Duodenal mucosa (tissue), 2 donors: ENCODE data around the gene ABCD1.
"Not testable (repeated sequence)": the region's sequence is repeated elsewhere in the genome, so short reads cannot be mapped to it uniquely, and the experiment has no call there.

Experiments
- H3K27ac ChIP-seq: one replicate; pipeline ENCODE4 v1.7.0; 2013; ENCODE audit warnings: low read depth, low read length
- H3K27me3 ChIP-seq, 2 donors: one replicate each; pipeline ENCODE4 v1.7.0; 2013; ENCODE audit warnings: low read length in 2 of 2, control low read depth in 1 of 2; ENCODE audit not compliant: insufficient read depth in 2 of 2, control insufficient read depth in 1 of 2
- H3K36me3 ChIP-seq, 2 donors: one replicate each; pipeline ENCODE4 v1.7.0; 2013; ENCODE audit warnings: low read length in 2 of 2, control low read depth in 1 of 2; ENCODE audit not compliant: insufficient read depth in 2 of 2, control insufficient read depth in 1 of 2
- H3K4me1 ChIP-seq, 2 donors: one replicate each; pipeline ENCODE4 v1.7.0; 2013; ENCODE audit warnings: low read length in 2 of 2, control low read depth in 1 of 2; ENCODE audit not compliant: insufficient read depth in 2 of 2, control insufficient read depth in 1 of 2
- H3K4me3 ChIP-seq, 2 donors: one replicate each; pipeline ENCODE4 v1.7.0; 2013; ENCODE audit warnings: low read length in 2 of 2, low read depth in 1 of 2
- H3K9ac ChIP-seq, 2 donors: one replicate each; pipeline ENCODE4 v1.7.0; 2013; ENCODE audit warnings: low read length in 2 of 2, low read depth in 1 of 2
- H3K9me3 ChIP-seq, 2 donors: one replicate each; pipeline ENCODE4 v1.7.0; 2013; ENCODE audit warnings: low read length in 2 of 2, control low read depth in 1 of 2; ENCODE audit not compliant: control insufficient read depth in 1 of 2

ABCD1 gene

GRCh38 chrX:153688506-153688905, 36.1 kb upstream of the ABCD1 start:
- Histone ChIP-seq H3K4me1 (peaks cover 0 to 4% of the 10 kb centered on the region in 2 donors), H3K36me3 (no peaks in the 10 kb centered on the region), H3K27me3 (no peaks in the 10 kb centered on the region), H3K4me3 (peak overlapping the region in 1 of 2 donors; percentile 16), H3K9me3 (no peaks in the 10 kb centered on the region), H3K27ac (no peak overlapping the region), H3K9ac (no peak overlapping the region)

GRCh38 chrX:153688911-153689590, 35.6 kb upstream of the ABCD1 start:
- Histone ChIP-seq H3K4me1 (peaks cover 0 to 4% of the 10 kb centered on the region in 2 donors), H3K36me3 (no peaks in the 10 kb centered on the region), H3K27me3 (no peaks in the 10 kb centered on the region), H3K9me3 (no peaks in the 10 kb centered on the region), H3K27ac (no peak overlapping the region), H3K9ac (no peak overlapping the region), H3K4me3 (no peak overlapping the region)

- H3K9ac ChIP-seq: no peak overlapping the region
Measured at GRCh38 chrX:153689654-153690465, 34.8 kb upstream of the ABCD1 start.

GRCh38 chrX:153690466-153690865, 34.2 kb upstream of the ABCD1 start:
- Histone ChIP-seq H3K9ac (no peak overlapping the region), H3K9me3 (no peaks in the 10 kb centered on the region), H3K4me3 (no peak overlapping the region), H3K27me3 (no peaks in the 10 kb centered on the region), H3K27ac (no peak overlapping the region), H3K4me1 (peaks cover 0 to 4% of the 10 kb centered on the region in 2 donors), H3K36me3 (no peaks in the 10 kb centered on the region)

More at GRCh38 chrX:153689654-153690465, 34.8 kb upstream of the ABCD1 start:
- Histone ChIP-seq H3K4me3 (peak overlapping the region in 1 of 2 donors; percentile 36), H3K9me3 (no peaks in the 10 kb centered on the region), H3K27me3 (no peaks in the 10 kb centered on the region), H3K36me3 (no peaks in the 10 kb centered on the region), H3K27ac (peak overlapping the region; percentile 10), H3K4me1 (peaks cover 0 to 4% of the 10 kb centered on the region in 2 donors)

GRCh38 chrX:153691032-153691827, 33.4 kb upstream of the ABCD1 start:
- not testable (repeated sequence) for H3K4me3 ChIP-seq, H3K36me3 ChIP-seq, H3K27ac ChIP-seq, H3K4me1 ChIP-seq, H3K9me3 ChIP-seq, H3K27me3 ChIP-seq, H3K9ac ChIP-seq

- peaks cover 0 to 4% of the 10 kb centered on the region in 2 donors for H3K4me1 ChIP-seq
- no peaks in the 10 kb centered on the region for H3K9me3 ChIP-seq
- H3K36me3 ChIP-seq: peaks cover 0 to 3% of the 10 kb centered on the region in 2 donors
- no peak overlapping the region for H3K9ac ChIP-seq
- no peak overlapping the region for H3K27ac ChIP-seq
- no peaks in the 10 kb centered on the region for H3K27me3 ChIP-seq
- no peak overlapping the region for H3K4me3 ChIP-seq
Measured at GRCh38 chrX:153692003-153692402, 32.7 kb upstream of the ABCD1 start.

GRCh38 chrX:153692611-153693156, 32.0 kb upstream of the ABCD1 start:
- Histone ChIP-seq H3K36me3 (peaks cover 0 to 3% of the 10 kb centered on the region in 2 donors), H3K9me3 (no peaks in the 10 kb centered on the region), H3K9ac (no peak overlapping the region), H3K27me3 (no peaks in the 10 kb centered on the region), H3K4me3 (no peak overlapping the region), H3K4me1 (peaks cover 0 to 4% of the 10 kb centered on the region in 2 donors), H3K27ac (no peak overlapping the region)

- no peak overlapping the region for H3K9ac ChIP-seq
- peaks cover 0 to 4% of the 10 kb centered on the region in 2 donors for H3K4me1 ChIP-seq
- no peaks in the 10 kb centered on the region for H3K9me3 ChIP-seq
- H3K27ac ChIP-seq: no peak overlapping the region
- peaks cover 0 to 3% of the 10 kb centered on the region in 2 donors for H3K36me3 ChIP-seq
- no peaks in the 10 kb centered on the region for H3K27me3 ChIP-seq
- no peak overlapping the region for H3K4me3 ChIP-seq
Measured at GRCh38 chrX:153693216-153694086, 31.2 kb upstream of the ABCD1 start.

- H3K36me3 ChIP-seq, H3K9ac ChIP-seq, H3K9me3 ChIP-seq, H3K4me1 ChIP-seq, H3K4me3 ChIP-seq, H3K27me3 ChIP-seq, H3K27ac ChIP-seq: not testable (repeated sequence)
Measured at GRCh38 chrX:153694256-153694655, 30.4 kb upstream of the ABCD1 start.
